IMR-90 (cell line): ENCODE measurements around the gene MIER2. TPM values are rescaled to one million over a fixed set of nuclear protein-coding genes. Genes with fewer than 3 reads are reported as not detected.

ENCODE experiments used
- ATAC-seq: fragments of 200-7000 bp; cut with Tn5 transposase; 2 replicates; pipeline ENCODE4 v1.9.1; 2020; ENCODE audit warnings: low read depth, mild to moderate bottlenecking, moderate library complexity
- BruUV-seq: library from RNA; stranded (reverse); fragments of 400-500 nt; replicated peaks from 2 replicates; lab custom pipeline; 2021; lab: Mats Ljungman, UMichigan
- CTCF ChIA-PET: fragments of 300-600 bp; formaldehyde crosslinking; extraction: SDS; loops from one replicate; lab custom pipeline; 2021; ENCODE audit warnings: antibody characterized with exemption; lab: Yijun Ruan, JAX
- POLR2A ChIA-PET: fragments of 300-600 bp; sonication (Branson Sonifier 250); formaldehyde crosslinking; loops from one replicate; lab custom pipeline; 2022; ENCODE audit warnings: antibody characterized with exemption; ENCODE audit not compliant: unreplicated experiment; lab: Charles Lee
- DNase-seq: peaks from one replicate; pipeline ENCODE4 v3.0.0; 2013
- H2AFZ ChIP-seq: replicated peaks from 2 replicates; pipeline ENCODE3; 2013; ENCODE audit warnings: low read length, mild to moderate bottlenecking; ENCODE audit not compliant: poor library complexity
- H2AK5ac ChIP-seq: 2 replicates; pipeline ENCODE4 v1.6.1; 2013; ENCODE audit warnings: low read depth, low read length, inconsistent platforms
- H2AK9ac ChIP-seq: replicated peaks from 2 replicates; pipeline ENCODE3; 2013; ENCODE audit warnings: mild to moderate bottlenecking, low read depth, low read length, moderate library complexity; ENCODE audit not compliant: poor library complexity
- H2BK120ac ChIP-seq: 2 replicates; pipeline ENCODE4 v1.6.1; 2013; ENCODE audit warnings: low read depth, low read length, inconsistent platforms
- H2BK15ac ChIP-seq: 3 replicates; pipeline ENCODE4 v1.6.1; 2013; ENCODE audit warnings: low read depth, low read length, inconsistent platforms
- H2BK20ac ChIP-seq: 2 replicates; pipeline ENCODE4 v1.6.1; 2013; ENCODE audit warnings: low read depth, mild to moderate bottlenecking, inconsistent platforms, low read length, moderate library complexity
- H2BK5ac ChIP-seq: 2 replicates; pipeline ENCODE4 v1.6.1; 2013; ENCODE audit warnings: mild to moderate bottlenecking, low read depth, low read length, inconsistent platforms; ENCODE audit not compliant: poor library complexity, severe bottlenecking
- H3K14ac ChIP-seq: replicated peaks from 2 replicates; pipeline ENCODE4 v1.6.1; 2013; ENCODE audit warnings: low read depth, low read length, inconsistent platforms
- H3K18ac ChIP-seq: 2 replicates; pipeline ENCODE4 v1.6.1; 2013; ENCODE audit warnings: low read depth, low read length, control low read depth
- H3K23ac ChIP-seq: 2 replicates; pipeline ENCODE4 v1.6.1; 2013; ENCODE audit warnings: low read depth, low read length, inconsistent platforms
- H3K27ac ChIP-seq: 2 replicates; pipeline ENCODE4 v1.5.1; 2013; ENCODE audit warnings: mild to moderate bottlenecking, control low read depth, low read length; ENCODE audit not compliant: insufficient read depth
- H3K27me3 ChIP-seq: 2 replicates; pipeline ENCODE4 v1.6.1; 2013; ENCODE audit warnings: low read length; ENCODE audit not compliant: control insufficient read depth, insufficient read depth
- H3K36me3 ChIP-seq: 2 replicates; pipeline ENCODE4 v1.6.1; 2013; ENCODE audit warnings: low read length, mixed read lengths; ENCODE audit not compliant: control insufficient read depth, insufficient read depth
- H3K4ac ChIP-seq: 2 replicates; pipeline ENCODE4 v1.6.1; 2013; ENCODE audit warnings: low read depth, low read length, inconsistent platforms
- H3K4me1 ChIP-seq: 2 replicates; pipeline ENCODE4 v1.6.1; 2013; ENCODE audit warnings: low read length, mixed read lengths; ENCODE audit not compliant: control insufficient read depth, insufficient read depth
- H3K4me2 ChIP-seq: 2 replicates; pipeline ENCODE4 v1.6.1; 2013; ENCODE audit warnings: low read depth, mild to moderate bottlenecking, control low read depth, low read length, moderate library complexity
- H3K4me3 ChIP-seq: 2 replicates; pipeline ENCODE4 v1.5.1; 2013; ENCODE audit warnings: low read depth, mild to moderate bottlenecking, control low read depth, low read length, moderate library complexity; ENCODE audit not compliant: insufficient read depth
- H3K56ac ChIP-seq: 2 replicates; pipeline ENCODE4 v1.6.1; 2013; ENCODE audit warnings: low read length, inconsistent platforms; ENCODE audit not compliant: insufficient read depth; ENCODE audit errors: extremely low read depth
- H3K79me1 ChIP-seq, 2 experiments: 2 replicates each; pipeline ENCODE4 v1.6.1; 2013; ENCODE audit warnings: low read length in 2 of 2, inconsistent platforms in 1 of 2, low read depth in 1 of 2
- H3K9ac ChIP-seq: 2 replicates; pipeline ENCODE4 v1.6.1; 2013; ENCODE audit warnings: low read depth, low read length, control low read depth
- H3K9me1 ChIP-seq: 2 replicates; pipeline ENCODE4 v1.6.1; 2013; ENCODE audit warnings: low read length, inconsistent platforms; ENCODE audit not compliant: insufficient read depth
- H3K9me3 ChIP-seq: 2 replicates; pipeline ENCODE4 v1.6.1; 2013; ENCODE audit warnings: low read length; ENCODE audit not compliant: control insufficient read depth, insufficient read depth
- H4K20me1 ChIP-seq: 2 replicates; pipeline ENCODE4 v1.6.1; 2013; ENCODE audit warnings: low read length, inconsistent platforms; ENCODE audit not compliant: insufficient read depth
- H4K5ac ChIP-seq: 2 replicates; pipeline ENCODE4 v1.6.1; 2013; ENCODE audit warnings: mild to moderate bottlenecking, low read depth, low read length, control low read depth
- H4K8ac ChIP-seq, 2 experiments: 2 replicates each; pipeline ENCODE4 v1.6.1; 2013; ENCODE audit warnings: low read depth in 2 of 2, low read length in 2 of 2, control low read depth in 1 of 2, inconsistent platforms in 1 of 2
- H4K91ac ChIP-seq: 2 replicates; pipeline ENCODE4 v1.6.1; 2013; ENCODE audit warnings: low read depth, low read length, inconsistent platforms; ENCODE audit not compliant: insufficient read depth
- MAFK ChIP-seq: IDR thresholded peaks from 2 replicates; pipeline ENCODE4 v1.6.1; 2012; ENCODE audit warnings: low read depth, low read length, improper control_type of control experiment
- USF2 ChIP-seq: fragments of 150-350 bp; IDR thresholded peaks from 2 replicates; pipeline ENCODE4 v1.6.1; 2017; ENCODE audit warnings: mild to moderate bottlenecking, antibody characterized with exemption, low read length, low read depth
- WGBS, 2 experiments: methylation state at CpG; one replicate each; pipeline versions ENCODE4 v1.1.5 to v1.1.7; 2013; ENCODE audit warnings: missing lambda C conversion rate in 2 of 2; ENCODE audit not compliant: insufficient read length in 1 of 2; ENCODE audit errors: extremely low coverage in 2 of 2; 5-methylcytosine and 5-hydroxymethylcytosine counted together
- dilution Hi-C: fragments of 300-500 bp; cut with HindIII; formaldehyde crosslinking; loops from one replicate; pipeline ENCODE4 v1.14.3; 2018; ENCODE audit warnings: low sequenced_read_pairs; ENCODE audit not compliant: unreplicated experiment
- in situ Hi-C: fragments of 300-500 bp; cut with MboI; formaldehyde crosslinking; loops from 3 replicates; pipeline ENCODE4 v1.14.3; 2019; ENCODE audit warnings: low sequenced_read_pairs, inconsistent platforms, mixed read lengths
- intact Hi-C: fragments of 100-400 bp; cut with micrococcal nuclease; formaldehyde crosslinking; loops from 2 replicates; pipeline ENCODE4 v1.10.0; 2022
- polyA plus RNA-seq, 3 experiments: library from polyadenylated mRNA; depleted of rRNA; stranded (reverse); fragments of >200 nt; gene quantifications; 2 replicates each; pipeline ENCODE4 v1.2.3, GENCODE V29; 2012; ENCODE audit warnings: low replicate concordance in 1 of 3
- total RNA-seq: library from RNA; depleted of rRNA; stranded (reverse); fragments of >200 nt; gene quantifications from 2 replicates; pipeline ENCODE4 v1.2.3, GENCODE V29; 2012
- TF ChIP-seq, protein P1 (sequence below): fragments of 150-350 bp; IDR thresholded peaks from 2 replicates; pipeline ENCODE4 v1.6.1; 2016; ENCODE audit warnings: low read depth, mild to moderate bottlenecking, low read length, moderate library complexity, borderline replicate concordance

Gene MIER2
- total and polyA plus RNA-seq, 2 of the 4 experiments (the other 2 are of a cell fraction): 28.0 to 28.4 TPM

DNA sequence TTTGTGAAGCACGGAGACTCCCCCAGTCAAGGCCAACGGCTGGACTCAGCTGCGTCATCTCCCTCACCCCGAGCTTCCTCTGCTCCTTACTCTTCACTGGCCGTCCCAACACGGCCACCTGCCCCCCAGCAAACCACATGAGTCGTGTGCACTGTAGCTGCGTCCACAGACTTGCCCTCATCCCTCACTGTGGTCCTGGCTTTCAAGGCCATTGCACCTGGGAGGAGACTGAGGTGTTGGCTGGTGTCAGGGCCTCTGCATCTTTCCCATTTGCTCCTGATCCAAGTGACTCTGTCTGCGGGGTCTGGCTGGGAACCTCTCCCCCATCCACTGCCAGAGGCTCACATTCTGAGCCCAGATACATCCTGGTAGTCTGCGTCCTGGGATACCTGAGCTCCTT lies 64.9 kb downstream of the MIER2 start:
- Histone ChIP-seq H3K27ac (no peak overlapping the region), H4K8ac (no peak overlapping the region), H3K18ac (no peak overlapping the region), H3K9me1 (no peaks in the 10 kb centered on the region), H3K79me1 (no peaks in the 10 kb centered on the region), H2AK9ac (no peak overlapping the region), H2AFZ (no peak overlapping the region), H3K23ac (no peak overlapping the region), H2BK15ac (no peak overlapping the region), H4K91ac (no peak overlapping the region), H2BK120ac (no peak overlapping the region), H3K4me2 (no peak overlapping the region), H3K4ac (no peak overlapping the region), H3K4me1 (no peaks in the 10 kb centered on the region), H3K4me3 (no peak overlapping the region), H2BK5ac (no peak overlapping the region), H3K56ac (no peak overlapping the region), H3K9me3 (no peaks in the 10 kb centered on the region), H2BK20ac (no peak overlapping the region), H2AK5ac (no peak overlapping the region), H3K36me3 (no peaks in the 10 kb centered on the region), H3K27me3 (peaks cover 8% of the 10 kb centered on the region), H3K9ac (no peak overlapping the region), H4K20me1 (no peaks in the 10 kb centered on the region), H4K5ac (no peak overlapping the region), H3K14ac (no peak overlapping the region)
- DNase-seq: no peak
- CTCF ChIA-PET: no interaction called here
- TF ChIP-seq MAFK (no peak), USF2 (no peak)
- TF ChIP-seq, protein P1, sequence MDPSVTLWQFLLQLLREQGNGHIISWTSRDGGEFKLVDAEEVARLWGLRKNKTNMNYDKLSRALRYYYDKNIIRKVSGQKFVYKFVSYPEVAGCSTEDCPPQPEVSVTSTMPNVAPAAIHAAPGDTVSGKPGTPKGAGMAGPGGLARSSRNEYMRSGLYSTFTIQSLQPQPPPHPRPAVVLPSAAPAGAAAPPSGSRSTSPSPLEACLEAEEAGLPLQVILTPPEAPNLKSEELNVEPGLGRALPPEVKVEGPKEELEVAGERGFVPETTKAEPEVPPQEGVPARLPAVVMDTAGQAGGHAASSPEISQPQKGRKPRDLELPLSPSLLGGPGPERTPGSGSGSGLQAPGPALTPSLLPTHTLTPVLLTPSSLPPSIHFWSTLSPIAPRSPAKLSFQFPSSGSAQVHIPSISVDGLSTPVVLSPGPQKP: no peak
- intact Hi-C loops: no loop called here
- dilution Hi-C loops: no loop called here
- no TSS peak for BruUV-seq
- POLR2A ChIA-PET: no interaction called here
- in situ Hi-C loops: no loop called here
- ATAC-seq: no peak
- 89% methylated on average over 2 of the region's 10 CpGs; no CpG with 5 or more reads in 1 of the 2 experiments for WGBS, 2 experiments
